ENCODE data around the gene SH2D4B.
"Not testable (repeated sequence)": the region's sequence is repeated elsewhere in the genome, so short reads cannot be mapped to it uniquely, and the experiment has no call there.

The SH2D4B gene

GRCh38 chr10:80526218-80526617 lies 11.5 kb upstream of the SH2D4B start:
- DNase-seq (ENCODE audit: low read depth) = no peak

GRCh38 chr10:80526742-80527141 lies 11.0 kb upstream of the SH2D4B start:
- DNase-seq (ENCODE audit: low read depth) = no peak

GRCh38 chr10:80528185-80528700 lies 9.5 kb upstream of the SH2D4B start:
- no peak for DNase-seq (ENCODE audit: low read depth)

- DNase-seq (ENCODE audit: low read depth) = no peak
Measured at GRCh38 chr10:80528901-80529300, 8.8 kb upstream of the SH2D4B start.

GRCh38 chr10:80529604-80530003 lies 8.1 kb upstream of the SH2D4B start:
- no peak for DNase-seq (ENCODE audit: low read depth)

- DNase-seq (ENCODE audit: low read depth) = no peak
Measured at GRCh38 chr10:80530251-80530650, 7.5 kb upstream of the SH2D4B start.

- DNase-seq (ENCODE audit: low read depth) = no peak
Measured at GRCh38 chr10:80530816-80531215, 6.9 kb upstream of the SH2D4B start.

- no peak for DNase-seq (ENCODE audit: low read depth)
Measured at GRCh38 chr10:80532571-80532970, 5.1 kb upstream of the SH2D4B start.

GRCh38 chr10:80534059-80534458 lies 3.6 kb upstream of the SH2D4B start:
- DNase-seq (ENCODE audit: low read depth) = not testable (repeated sequence)

GRCh38 chr10:80534646-80535045 lies 3.1 kb upstream of the SH2D4B start:
- DNase-seq (ENCODE audit: low read depth) = not testable (repeated sequence)

- no peak for DNase-seq (ENCODE audit: low read depth)
Measured at GRCh38 chr10:80535671-80536360, 1.9 kb upstream of the SH2D4B start.

GRCh38 chr10:80536361-80536835 lies 1.3 kb upstream of the SH2D4B start:
- no peak for DNase-seq (ENCODE audit: low read depth)

- DNase-seq (ENCODE audit: low read depth) = no peak
Measured at GRCh38 chr10:80537086-80537735, 491 bp upstream of the SH2D4B start.

- no peak for DNase-seq (ENCODE audit: low read depth)
Measured at GRCh38 chr10:80538481-80539185, 931 bp downstream of the SH2D4B start.

GRCh38 chr10:80539421-80540031 lies 1.8 kb downstream of the SH2D4B start:
- no peak for DNase-seq (ENCODE audit: low read depth)

GRCh38 chr10:80540136-80540535 lies 2.4 kb downstream of the SH2D4B start:
- no peak for DNase-seq (ENCODE audit: low read depth)

GRCh38 chr10:80540618-80540980 lies 2.9 kb downstream of the SH2D4B start:
- DNase-seq (ENCODE audit: low read depth) = no peak

GRCh38 chr10:80540981-80541750 lies 3.5 kb downstream of the SH2D4B start:
- DNase-seq (ENCODE audit: low read depth) = no peak

GRCh38 chr10:80542053-80542452 lies 4.4 kb downstream of the SH2D4B start:
- DNase-seq (ENCODE audit: low read depth) = no peak

GRCh38 chr10:80542652-80543318 lies 5.1 kb downstream of the SH2D4B start:
- no peak for DNase-seq (ENCODE audit: low read depth)

- DNase-seq (ENCODE audit: low read depth) = not testable (repeated sequence)
Measured at GRCh38 chr10:80543319-80543672, 5.6 kb downstream of the SH2D4B start.

All from stromal cell of bone marrow (primary cell).